GM19452 (cell line): ENCODE results near the gene SSX2.
"Not testable (repeated sequence)": the region's sequence is repeated elsewhere in the genome, so short reads cannot be mapped to it uniquely, and the experiment has no call there.

Source experiments
- ATAC-seq: cut with Tn5 transposase; IDR thresholded peaks from one replicate; pipeline ENCODE4 v1.9.1; 2021; ENCODE audit not compliant: unreplicated experiment

The SSX2 gene, protein sequence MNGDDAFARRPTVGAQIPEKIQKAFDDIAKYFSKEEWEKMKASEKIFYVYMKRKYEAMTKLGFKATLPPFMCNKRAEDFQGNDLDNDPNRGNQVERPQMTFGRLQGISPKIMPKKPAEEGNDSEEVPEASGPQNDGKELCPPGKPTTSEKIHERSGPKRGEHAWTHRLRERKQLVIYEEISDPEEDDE

DNA sequence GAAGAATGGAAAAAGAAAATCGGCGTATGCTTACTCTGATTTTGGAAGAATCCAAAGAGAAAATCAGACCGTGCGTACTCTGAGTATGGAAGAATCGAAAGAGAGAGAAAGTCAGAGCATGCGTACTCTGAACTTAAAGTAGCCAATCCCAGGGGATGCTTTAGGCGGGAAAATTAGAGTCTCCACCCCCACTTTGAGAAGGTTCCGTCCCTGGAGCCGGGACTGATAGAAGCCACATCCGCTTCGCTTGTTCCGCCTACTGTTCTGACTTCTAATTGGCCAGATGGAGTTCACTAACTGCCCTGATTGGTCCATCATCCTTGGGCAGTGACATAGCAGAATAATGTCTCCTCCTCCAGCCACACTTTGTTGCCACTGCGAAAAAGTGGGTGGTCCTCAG, at the start of gene SSX2:
SSX2 (minus strand) TSS at position 101 of the 400 bp plus-strand sequence. CDS start 1,429 bp downstream, outside the sequence.
- ATAC-seq = not testable (repeated sequence)

DNA sequence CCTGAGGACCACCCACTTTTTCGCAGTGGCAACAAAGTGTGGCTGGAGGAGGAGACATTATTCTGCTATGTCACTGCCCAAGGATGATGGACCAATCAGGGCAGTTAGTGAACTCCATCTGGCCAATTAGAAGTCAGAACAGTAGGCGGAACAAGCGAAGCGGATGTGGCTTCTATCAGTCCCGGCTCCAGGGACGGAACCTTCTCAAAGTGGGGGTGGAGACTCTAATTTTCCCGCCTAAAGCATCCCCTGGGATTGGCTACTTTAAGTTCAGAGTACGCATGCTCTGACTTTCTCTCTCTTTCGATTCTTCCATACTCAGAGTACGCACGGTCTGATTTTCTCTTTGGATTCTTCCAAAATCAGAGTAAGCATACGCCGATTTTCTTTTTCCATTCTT, 44.0 kb upstream of the SSX2 start, which contains the start of gene SSX2B:
SSX2B (plus strand) TSS at position 301 of the 400 bp plus-strand sequence. CDS start 1,429 bp downstream, outside the sequence.
- ATAC-seq = not testable (repeated sequence)

DNA sequence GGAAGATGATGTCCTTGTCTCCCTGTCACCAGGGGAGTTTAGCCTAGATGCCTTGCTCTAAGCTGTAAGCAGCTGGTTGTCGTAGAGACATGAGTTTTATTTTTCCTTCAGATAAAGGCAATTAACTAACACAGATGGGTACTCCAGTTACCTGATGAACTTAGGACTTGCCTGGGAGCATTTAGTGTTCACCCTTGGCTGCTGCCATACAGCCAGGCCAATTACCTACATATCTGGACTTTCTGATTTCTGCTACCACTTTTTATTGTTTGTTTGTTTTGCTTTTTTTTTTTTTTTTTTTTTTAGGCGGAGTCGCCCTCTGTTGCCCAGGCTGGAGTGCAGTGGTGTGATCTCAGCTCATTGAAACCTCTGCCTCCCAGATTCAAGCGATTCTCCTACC, 14.9 kb downstream of the SSX2 start:
- ATAC-seq = not testable (repeated sequence)

DNA sequence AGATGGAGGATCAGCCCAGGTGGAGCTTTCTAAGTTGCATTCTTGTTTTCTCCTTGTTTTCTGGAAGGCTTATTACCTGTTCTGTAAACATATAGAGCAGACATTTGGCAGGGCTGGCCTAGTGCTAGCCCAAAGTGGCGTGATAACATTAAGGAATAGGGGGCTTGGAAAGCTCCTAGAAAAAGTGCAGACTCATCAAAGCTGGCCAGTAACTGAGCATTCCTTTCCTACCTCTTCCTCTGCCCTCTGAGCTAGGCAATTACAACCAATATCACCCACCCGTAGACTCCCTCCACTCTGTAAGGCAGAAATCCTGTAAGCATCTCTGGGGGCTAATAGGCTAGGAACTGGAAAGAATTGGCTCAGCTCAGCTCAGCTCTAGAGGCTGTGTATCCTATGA, 44.8 kb downstream of the SSX2 start:
- not testable (repeated sequence) for ATAC-seq

DNA sequence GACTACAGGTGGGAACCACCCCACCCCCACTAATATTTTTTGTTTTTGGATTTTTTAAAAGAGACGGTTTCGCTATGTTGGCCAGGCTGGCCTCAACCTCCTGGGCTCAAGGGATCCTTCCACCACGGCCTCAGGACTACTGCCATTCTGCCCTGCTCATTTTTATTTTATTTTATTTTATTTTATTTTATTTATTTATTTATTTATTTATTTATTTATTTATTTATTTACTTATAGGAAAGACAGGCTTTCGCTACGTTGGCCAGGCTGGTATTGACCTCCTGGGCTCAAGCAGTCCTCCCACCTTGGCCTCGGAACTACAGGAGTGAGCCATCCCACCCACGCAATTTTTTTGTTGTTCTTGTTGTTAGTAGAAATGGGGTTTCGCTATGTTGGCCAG, 51.5 kb downstream of the SSX2 start:
- not testable (repeated sequence) for ATAC-seq

DNA sequence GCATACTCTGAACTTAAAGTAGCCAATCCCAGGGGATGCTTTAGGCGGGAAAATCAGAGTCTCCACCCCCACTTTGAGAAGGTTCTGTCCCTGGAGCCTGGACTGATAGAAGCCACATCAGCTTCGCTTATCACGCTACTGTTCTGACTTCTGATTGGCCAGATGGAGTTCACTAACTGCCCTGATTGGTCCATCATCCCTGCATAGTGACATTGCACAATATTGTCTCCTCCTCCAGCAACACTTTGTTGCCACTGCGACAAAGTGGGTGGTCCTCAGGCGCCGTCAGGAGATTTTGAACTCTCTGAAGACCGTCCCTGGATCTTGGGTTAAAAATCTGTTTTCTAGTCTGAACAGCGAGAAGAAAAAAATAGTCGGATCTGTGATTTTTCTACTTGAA, 52.2 kb downstream of the SSX2 start, which contains the start of gene SSX7:
SSX7 (minus strand) TSS at position 101 of the 400 bp plus-strand sequence. CDS start 1,428 bp downstream, outside the sequence.
- not testable (repeated sequence) for ATAC-seq

DNA sequence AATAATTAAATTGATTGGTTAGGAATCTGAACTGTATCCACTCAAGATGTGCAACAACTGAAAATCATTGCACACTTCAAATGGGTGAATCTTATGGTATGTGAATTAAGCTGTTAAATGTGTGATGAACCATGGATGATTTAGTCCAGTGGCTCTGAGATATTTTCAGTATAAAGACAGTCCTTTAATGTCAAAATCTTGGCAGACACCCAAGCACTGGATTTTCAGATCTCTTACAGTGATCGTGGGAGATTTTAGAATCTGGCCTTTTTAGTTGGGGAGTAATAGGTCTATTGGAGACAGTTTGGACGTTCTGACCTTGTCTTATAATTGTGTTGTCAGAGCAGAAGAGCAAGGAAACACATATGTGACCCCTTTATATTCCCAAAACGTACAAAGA, 56.3 kb downstream of the SSX2 start:
- ATAC-seq = not testable (repeated sequence)

DNA sequence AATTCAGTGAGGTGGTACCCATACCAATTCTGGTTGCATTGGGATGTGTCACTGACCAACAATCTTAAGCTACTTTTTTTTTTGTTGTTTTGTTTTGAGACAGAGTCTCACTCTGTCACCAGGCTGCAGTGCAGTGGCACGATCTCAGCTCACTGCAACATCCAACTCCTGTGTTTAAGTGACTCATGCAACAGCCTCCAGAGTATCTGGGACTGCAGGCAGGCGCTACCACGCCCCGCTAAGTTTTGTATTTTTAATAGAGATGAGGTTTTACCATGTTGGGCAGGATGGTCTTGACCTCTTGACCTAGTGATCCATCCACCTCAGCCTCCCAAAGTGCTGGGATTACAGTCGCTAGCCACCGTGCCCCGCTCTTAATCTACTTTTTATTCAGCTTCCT, 58.0 kb downstream of the SSX2 start:
- ATAC-seq = not testable (repeated sequence)
